Activated naive CD8-positive, alpha-beta T cell (primary cell): ENCODE data around the gene ENC1.

Source experiments
- H3K27ac Mint-ChIP-seq: one replicate; pipeline ENCODE4 v1.8.0; 2021; ENCODE audit warnings: mixed read lengths
- H3K27me3 Mint-ChIP-seq: one replicate; pipeline ENCODE4 v1.8.0; 2021; ENCODE audit warnings: mixed read lengths
- H3K36me3 Mint-ChIP-seq: one replicate; pipeline ENCODE4 v1.8.0; 2021; ENCODE audit warnings: mixed read lengths
- H3K4me1 Mint-ChIP-seq: one replicate; pipeline ENCODE4 v1.8.0; 2021; ENCODE audit warnings: low read depth, mixed read lengths
- H3K4me3 Mint-ChIP-seq: one replicate; pipeline ENCODE4 v1.8.0; 2021; ENCODE audit warnings: mild to moderate bottlenecking, mixed read lengths
- H3K9me3 Mint-ChIP-seq: one replicate; pipeline ENCODE4 v1.8.0; 2021; ENCODE audit warnings: low read depth, mixed read lengths

Gene ENC1

DNA sequence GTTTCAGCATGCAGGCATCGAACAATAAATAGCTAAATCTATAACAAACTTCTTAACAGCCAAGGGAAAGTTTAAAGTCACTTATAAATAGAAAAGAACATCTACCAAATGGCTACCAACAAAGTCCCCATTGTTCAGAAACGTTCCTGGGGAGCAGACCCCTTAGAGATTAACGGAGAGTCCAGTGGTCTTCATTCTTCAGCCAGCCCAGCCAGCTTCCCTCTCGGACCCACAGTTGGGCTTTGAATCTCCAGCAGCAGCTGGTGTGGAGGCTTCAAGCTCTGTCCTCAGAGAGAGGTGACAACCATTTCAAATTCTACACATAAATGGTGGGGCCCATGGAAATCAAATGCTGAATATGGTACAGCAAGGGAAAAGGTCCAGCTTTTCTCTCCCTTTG, 11.2 kb downstream of the ENC1 start:
- Mint-ChIP-seq H3K9me3 (no peaks in the 10 kb centered on the region), H3K27me3 (peaks cover 7% of the 10 kb centered on the region), H3K27ac (no peak overlapping the region), H3K4me1 (peaks cover 15% of the 10 kb centered on the region), H3K36me3 (no peaks in the 10 kb centered on the region), H3K4me3 (no peak overlapping the region)

GRCh38 chr5:74628359-74628758, 12.2 kb downstream of the ENC1 start:
- no peaks in the 10 kb centered on the region for H3K9me3 Mint-ChIP-seq
- H3K27ac Mint-ChIP-seq = no peak overlapping the region
- H3K4me1 Mint-ChIP-seq = peaks cover 15% of the 10 kb centered on the region
- peaks cover 10% of the 10 kb centered on the region for H3K27me3 Mint-ChIP-seq
- peaks cover 3% of the 10 kb centered on the region for H3K36me3 Mint-ChIP-seq
- no peak overlapping the region for H3K4me3 Mint-ChIP-seq

DNA sequence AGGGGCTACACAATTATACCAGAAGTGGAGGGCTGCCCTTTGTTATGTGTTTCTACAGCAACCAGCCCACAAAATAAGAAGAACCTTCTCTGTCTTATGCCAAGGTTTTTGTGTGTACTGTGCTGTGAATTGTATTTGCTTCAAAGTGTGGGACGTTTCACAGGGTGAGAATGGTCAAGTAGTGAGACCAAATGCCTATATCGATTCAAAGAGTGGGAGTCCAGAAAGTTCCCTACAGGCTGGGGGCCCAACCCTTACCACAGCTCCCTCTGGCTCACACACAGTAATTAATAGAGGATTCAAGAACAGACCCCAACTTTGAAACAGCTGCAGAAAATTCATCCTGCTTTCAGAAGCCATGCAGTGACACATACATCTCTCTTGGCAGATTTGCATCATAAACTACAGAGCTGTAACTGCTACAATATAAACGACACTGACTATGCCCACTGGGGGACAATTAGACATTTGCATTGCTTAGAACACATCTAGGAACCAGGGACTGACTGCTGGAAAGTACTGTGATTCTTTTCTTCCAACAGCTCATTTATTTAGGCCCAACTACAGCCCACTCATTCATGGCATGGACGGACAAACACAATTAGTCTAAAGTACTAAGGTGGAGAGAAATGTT, 12.8 kb downstream of the ENC1 start:
- H3K4me1 Mint-ChIP-seq = peaks cover 15% of the 10 kb centered on the region
- H3K27ac Mint-ChIP-seq = no peak overlapping the region
- no peak overlapping the region for H3K4me3 Mint-ChIP-seq
- H3K27me3 Mint-ChIP-seq = peaks cover 10% of the 10 kb centered on the region
- peaks cover 3% of the 10 kb centered on the region for H3K36me3 Mint-ChIP-seq
- no peaks in the 10 kb centered on the region for H3K9me3 Mint-ChIP-seq

- Mint-ChIP-seq H3K9me3 (no peaks in the 10 kb centered on the region), H3K27ac (no peak overlapping the region), H3K27me3 (peaks cover 10% of the 10 kb centered on the region), H3K36me3 (peaks cover 3% of the 10 kb centered on the region), H3K4me1 (peaks cover 17% of the 10 kb centered on the region), H3K4me3 (no peak overlapping the region)
Measured at GRCh38 chr5:74626386-74627222, 13.9 kb downstream of the ENC1 start.

DNA sequence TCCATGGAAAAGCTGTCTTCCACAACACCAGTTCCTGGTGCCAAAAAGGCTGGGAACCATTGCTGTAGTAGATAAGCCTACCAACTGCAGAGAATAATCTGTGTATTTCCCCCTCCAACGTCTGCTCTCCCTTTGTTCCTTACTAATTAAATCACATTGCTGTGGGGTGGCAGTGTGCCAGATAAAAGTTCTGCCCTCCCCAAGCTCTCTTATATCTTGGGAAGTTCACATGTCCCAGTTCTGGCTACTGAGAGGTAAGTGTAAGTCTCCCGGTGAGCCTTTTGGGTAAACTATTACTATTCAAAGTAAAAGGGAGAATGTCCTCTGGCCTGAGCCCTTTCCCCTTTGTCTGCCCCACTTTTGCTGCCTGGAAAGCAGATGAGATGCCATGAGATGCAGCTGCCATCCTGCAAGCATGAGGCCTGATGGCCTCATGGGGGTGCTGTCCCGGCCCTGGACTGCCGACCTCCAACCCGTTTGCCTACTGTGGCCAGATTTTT, 14.7 kb downstream of the ENC1 start:
- Mint-ChIP-seq H3K9me3 (no peaks in the 10 kb centered on the region), H3K4me3 (no peak overlapping the region), H3K27ac (no peak overlapping the region), H3K36me3 (peaks cover 3% of the 10 kb centered on the region), H3K4me1 (peaks cover 11% of the 10 kb centered on the region), H3K27me3 (peaks cover 10% of the 10 kb centered on the region)

DNA sequence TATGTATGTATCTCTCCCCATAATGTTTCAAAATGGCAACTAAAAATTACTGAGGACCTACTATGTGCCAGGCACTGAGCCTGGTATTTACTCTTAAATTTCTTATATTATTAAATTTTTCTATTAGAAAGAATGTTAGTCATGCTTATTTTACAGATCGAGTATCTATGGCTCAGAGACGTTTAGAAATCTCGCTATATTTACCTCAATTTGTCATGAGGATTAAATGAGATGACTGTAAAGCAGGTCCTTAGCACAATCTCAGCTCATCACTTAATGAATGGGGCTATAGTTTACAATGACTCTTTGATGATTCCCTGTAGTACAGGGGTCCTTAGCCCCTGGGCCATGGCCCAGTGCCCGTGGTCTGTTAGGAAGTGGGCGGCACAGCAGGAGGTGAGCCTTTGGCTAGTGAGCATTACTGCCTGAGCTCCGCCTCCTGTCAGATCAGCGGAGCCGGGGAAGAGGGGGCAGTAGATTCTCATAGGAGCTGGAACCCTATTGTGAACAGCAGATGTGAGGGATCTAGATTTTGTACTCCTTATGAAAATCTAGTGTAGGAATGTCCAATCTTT, 15.5 kb downstream of the ENC1 start:
- Mint-ChIP-seq H3K4me1 (peaks cover 10% of the 10 kb centered on the region), H3K9me3 (no peaks in the 10 kb centered on the region), H3K27me3 (peaks cover 12% of the 10 kb centered on the region), H3K4me3 (no peak overlapping the region), H3K36me3 (peaks cover 3% of the 10 kb centered on the region), H3K27ac (no peak overlapping the region)

GRCh38 chr5:74624501-74624900, 16.0 kb downstream of the ENC1 start:
- H3K9me3 Mint-ChIP-seq = no peaks in the 10 kb centered on the region
- peaks cover 14% of the 10 kb centered on the region for H3K27me3 Mint-ChIP-seq
- H3K36me3 Mint-ChIP-seq = peaks cover 3% of the 10 kb centered on the region
- H3K27ac Mint-ChIP-seq = no peak overlapping the region
- H3K4me1 Mint-ChIP-seq = peaks cover 10% of the 10 kb centered on the region
- H3K4me3 Mint-ChIP-seq = no peak overlapping the region

GRCh38 chr5:74623748-74624408, 16.6 kb downstream of the ENC1 start:
- no peak overlapping the region for H3K27ac Mint-ChIP-seq
- H3K36me3 Mint-ChIP-seq = peaks cover 3% of the 10 kb centered on the region
- H3K4me3 Mint-ChIP-seq = no peak overlapping the region
- peaks cover 14% of the 10 kb centered on the region for H3K27me3 Mint-ChIP-seq
- H3K9me3 Mint-ChIP-seq = no peaks in the 10 kb centered on the region
- peaks cover 10% of the 10 kb centered on the region for H3K4me1 Mint-ChIP-seq

- peaks cover 10% of the 10 kb centered on the region for H3K4me1 Mint-ChIP-seq
- H3K27ac Mint-ChIP-seq = no peak overlapping the region
- H3K4me3 Mint-ChIP-seq = no peak overlapping the region
- peaks cover 3% of the 10 kb centered on the region for H3K36me3 Mint-ChIP-seq
- H3K27me3 Mint-ChIP-seq = peaks cover 14% of the 10 kb centered on the region
- H3K9me3 Mint-ChIP-seq = no peaks in the 10 kb centered on the region
Measured at GRCh38 chr5:74623006-74623611, 17.4 kb downstream of the ENC1 start.

GRCh38 chr5:74622122-74622521, 18.4 kb downstream of the ENC1 start:
- no peaks in the 10 kb centered on the region for H3K9me3 Mint-ChIP-seq
- no peak overlapping the region for H3K27ac Mint-ChIP-seq
- H3K4me1 Mint-ChIP-seq = peaks cover 10% of the 10 kb centered on the region
- no peak overlapping the region for H3K4me3 Mint-ChIP-seq
- H3K36me3 Mint-ChIP-seq = peaks cover 3% of the 10 kb centered on the region
- peaks cover 14% of the 10 kb centered on the region for H3K27me3 Mint-ChIP-seq

DNA sequence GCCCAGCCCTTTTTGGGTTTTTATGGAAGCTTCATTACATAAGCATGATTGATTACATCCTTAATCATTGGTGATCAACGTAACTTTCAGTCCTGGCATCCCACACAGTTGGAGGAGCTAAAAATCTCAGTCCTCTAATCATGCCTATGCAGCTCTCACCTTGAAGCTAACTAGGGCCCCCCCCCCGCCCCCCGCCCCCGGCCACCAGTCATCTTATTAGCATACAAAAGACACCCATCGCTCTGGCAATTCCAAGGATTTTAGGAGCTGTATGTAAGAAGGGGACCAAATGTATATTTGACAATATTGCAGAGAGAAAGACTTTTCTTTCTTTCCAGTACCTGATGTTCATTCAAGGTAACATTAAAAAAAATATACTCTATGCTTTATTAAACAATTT, 19.0 kb downstream of the ENC1 start:
- Mint-ChIP-seq H3K4me1 (peaks cover 10% of the 10 kb centered on the region), H3K9me3 (no peaks in the 10 kb centered on the region), H3K36me3 (peaks cover 3% of the 10 kb centered on the region), H3K27me3 (peaks cover 14% of the 10 kb centered on the region), H3K27ac (no peak overlapping the region), H3K4me3 (no peak overlapping the region)

DNA sequence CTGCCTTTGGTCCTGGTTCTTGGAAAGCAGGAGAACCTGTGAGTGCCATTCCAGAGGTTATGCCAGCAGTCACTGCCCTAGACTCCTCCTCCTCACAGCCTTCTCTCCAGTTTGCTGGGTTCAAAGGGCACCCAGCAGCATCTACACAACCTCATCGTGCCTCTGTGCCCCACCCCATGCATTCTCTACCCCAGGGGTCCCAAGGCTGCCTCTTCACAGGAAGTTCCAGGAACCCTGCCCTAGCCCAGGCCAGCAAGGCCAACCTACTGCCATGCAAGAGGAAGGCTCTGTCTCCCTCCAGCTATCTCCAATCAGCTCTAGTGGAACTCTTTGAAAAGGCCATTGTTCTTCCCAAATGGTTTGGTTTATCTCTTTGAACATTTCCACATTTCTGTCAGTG, 21.2 kb downstream of the ENC1 start:
- H3K27me3 Mint-ChIP-seq = peaks cover 7% of the 10 kb centered on the region
- peaks cover 3% of the 10 kb centered on the region for H3K36me3 Mint-ChIP-seq
- no peak overlapping the region for H3K27ac Mint-ChIP-seq
- no peaks in the 10 kb centered on the region for H3K9me3 Mint-ChIP-seq
- peaks cover 10% of the 10 kb centered on the region for H3K4me1 Mint-ChIP-seq
- H3K4me3 Mint-ChIP-seq = no peak overlapping the region

DNA sequence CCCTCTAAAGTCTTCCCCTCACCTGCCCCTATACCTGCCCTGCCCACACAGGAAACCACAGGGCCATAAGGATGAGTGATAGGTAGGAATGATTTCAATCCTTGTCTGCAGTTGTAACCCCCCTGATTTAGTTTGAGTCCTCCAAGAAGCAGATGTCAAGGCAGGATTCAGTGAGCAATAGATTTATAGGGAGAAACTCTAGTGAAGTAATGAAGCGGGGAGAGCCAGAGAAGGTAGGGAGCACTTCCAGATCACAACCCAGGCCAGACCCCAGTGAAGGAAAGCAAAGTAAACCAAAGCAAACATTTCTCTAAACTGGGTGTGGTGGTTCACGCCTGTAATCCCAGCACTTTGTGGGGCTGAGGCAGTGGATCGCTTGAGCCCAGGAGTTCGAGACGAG, 22.4 kb downstream of the ENC1 start:
- Mint-ChIP-seq H3K36me3 (no peaks in the 10 kb centered on the region), H3K27me3 (peaks cover 8% of the 10 kb centered on the region), H3K4me1 (peaks cover 10% of the 10 kb centered on the region), H3K9me3 (no peaks in the 10 kb centered on the region), H3K4me3 (no peak overlapping the region), H3K27ac (no peak overlapping the region)

DNA sequence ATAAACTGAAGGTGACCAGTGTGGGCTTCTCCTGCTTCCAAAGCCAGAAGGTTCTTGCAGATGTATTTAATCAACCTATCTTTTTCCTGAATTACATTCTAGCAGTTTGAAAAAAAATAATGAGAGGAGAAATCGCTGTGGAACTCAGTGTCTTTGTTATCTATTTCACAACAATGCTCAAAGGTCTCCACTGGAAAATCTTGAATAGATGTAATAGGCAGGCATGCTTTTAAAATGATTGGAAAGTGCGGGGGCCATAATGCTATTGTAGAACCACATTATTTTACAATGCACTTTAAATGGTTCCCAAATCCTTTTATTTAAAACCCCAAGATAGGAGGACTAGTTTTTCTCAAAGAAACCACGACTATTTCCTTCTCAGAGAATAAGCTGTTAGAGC, 23.3 kb downstream of the ENC1 start:
- Mint-ChIP-seq H3K27me3 (peaks cover 8% of the 10 kb centered on the region), H3K9me3 (no peaks in the 10 kb centered on the region), H3K27ac (no peak overlapping the region), H3K36me3 (no peaks in the 10 kb centered on the region), H3K4me3 (no peak overlapping the region), H3K4me1 (peaks cover 5% of the 10 kb centered on the region)
